Panc1 (cell line): ENCODE data around the gene CYP2F1. TPM values are rescaled to one million over a fixed set of nuclear protein-coding genes. Genes with fewer than 3 reads are reported as not detected.

Source experiments
- ATAC-seq: fragments of 200-7000 bp; cut with Tn5 transposase; 2 replicates; pipeline ENCODE4 v1.9.1; 2020; ENCODE audit warnings: mild to moderate bottlenecking, moderate library complexity
- BruUV-seq: library from RNA; stranded (reverse); fragments of 400-500 nt; replicated peaks from 2 replicates; lab custom pipeline; 2021; lab: Mats Ljungman, UMichigan
- CTCF ChIA-PET: fragments of 300-600 bp; sonication (Branson Sonifier 250); formaldehyde crosslinking; loops from one replicate; lab custom pipeline; 2022; ENCODE audit warnings: antibody characterized with exemption; lab: Charles Lee
- POLR2A ChIA-PET: fragments of 300-600 bp; sonication (Branson Sonifier 250); formaldehyde crosslinking; loops from one replicate; lab custom pipeline; 2022; ENCODE audit warnings: antibody characterized with exemption; lab: Charles Lee
- DNase-seq: peaks from one replicate; pipeline ENCODE4 v3.0.0-alpha.2; 2010; ENCODE audit warnings: low read depth, low spot score
- H3K27ac ChIP-seq: 2 replicates; pipeline ENCODE4 v1.5.1; 2011; ENCODE audit warnings: mild to moderate bottlenecking, low read length, inconsistent platforms
- H3K27me3 ChIP-seq: fragments of 200-500 bp; sonication (Bioruptor generic); 2 replicates; pipeline ENCODE4 v1.6.0; 2014; ENCODE audit warnings: low read length, inconsistent platforms; ENCODE audit not compliant: control insufficient read depth, insufficient read depth
- H3K36me3 ChIP-seq: fragments of 200-500 bp; sonication (Bioruptor generic); 2 replicates; pipeline ENCODE4 v1.5.1; 2014; ENCODE audit warnings: inconsistent platforms, mild to moderate bottlenecking, low read length, moderate library complexity; ENCODE audit not compliant: control insufficient read depth, insufficient read depth
- H3K4me1 ChIP-seq: 2 replicates; pipeline ENCODE4 v1.5.1; 2011; ENCODE audit warnings: inconsistent platforms, mild to moderate bottlenecking, low read length, moderate library complexity; ENCODE audit not compliant: control insufficient read depth, insufficient read depth
- H3K4me3 ChIP-seq, 2 experiments: 2 replicates each; pipeline ENCODE4 v1.5.1; 2011 to 2012; ENCODE audit warnings: low read depth in 2 of 2, low read length in 2 of 2, mild to moderate bottlenecking in 2 of 2, inconsistent platforms in 1 of 2, moderate library complexity in 1 of 2
- H3K9me3 ChIP-seq: fragments of 200-500 bp; sonication (Bioruptor generic); 2 replicates; pipeline ENCODE4 v1.5.1; 2014; ENCODE audit warnings: low read depth, mild to moderate bottlenecking, inconsistent platforms, low read length, moderate library complexity; ENCODE audit not compliant: control insufficient read depth, insufficient read depth
- POLR2AphosphoS5 ChIP-seq: IDR thresholded peaks from 2 replicates; pipeline ENCODE4 v1.6.1; 2012; ENCODE audit warnings: mild to moderate bottlenecking, low read depth, low read length, moderate library complexity
- SIN3A ChIP-seq: IDR thresholded peaks from 2 replicates; pipeline ENCODE4 v1.6.1; 2012; ENCODE audit warnings: low read depth, mild to moderate bottlenecking, low read length, moderate library complexity, borderline replicate concordance; ENCODE audit not compliant: insufficient read depth
- TCF7L2 ChIP-seq: IDR thresholded peaks from 2 replicates; pipeline ENCODE4 v1.6.1; 2011; ENCODE audit warnings: mild to moderate bottlenecking, low read depth, low read length, inconsistent platforms
- in situ Hi-C: cut with HindIII; loops from 2 replicates; pipeline ENCODE4 v1.10.0; 2016; ENCODE audit warnings: low sequenced_read_pairs, low pct_unique_long_range_greater_than_20kb
- intact Hi-C: fragments of 100-400 bp; cut with micrococcal nuclease; formaldehyde crosslinking; loops from one replicate; pipeline ENCODE4 v1.10.0; 2022; ENCODE audit not compliant: unreplicated experiment
- total RNA-seq: library from RNA; stranded (reverse); gene quantifications from one replicate; pipeline ENCODE4 v1.2.1, GENCODE V29; 2021; ENCODE audit not compliant: unreplicated experiment
- TF ChIP-seq, protein P1 (sequence below): fragments of 450-650 bp; IDR thresholded peaks from 2 replicates; pipeline ENCODE4 v1.5.1; 2017; ENCODE audit warnings: mild to moderate bottlenecking
- TF ChIP-seq, protein P2 (sequence below), 2 experiments: IDR thresholded peaks; 2 replicates each; pipeline ENCODE4 v1.6.1; 2011 to 2012; ENCODE audit warnings: low read depth in 2 of 2, control low read depth in 1 of 2, low read length in 1 of 2, mild to moderate bottlenecking in 1 of 2, moderate library complexity in 1 of 2; ENCODE audit not compliant: insufficient read depth in 1 of 2

The CYP2F1 gene
- total RNA-seq, 1 experiment from 2014 or later, result not detected

DNA sequence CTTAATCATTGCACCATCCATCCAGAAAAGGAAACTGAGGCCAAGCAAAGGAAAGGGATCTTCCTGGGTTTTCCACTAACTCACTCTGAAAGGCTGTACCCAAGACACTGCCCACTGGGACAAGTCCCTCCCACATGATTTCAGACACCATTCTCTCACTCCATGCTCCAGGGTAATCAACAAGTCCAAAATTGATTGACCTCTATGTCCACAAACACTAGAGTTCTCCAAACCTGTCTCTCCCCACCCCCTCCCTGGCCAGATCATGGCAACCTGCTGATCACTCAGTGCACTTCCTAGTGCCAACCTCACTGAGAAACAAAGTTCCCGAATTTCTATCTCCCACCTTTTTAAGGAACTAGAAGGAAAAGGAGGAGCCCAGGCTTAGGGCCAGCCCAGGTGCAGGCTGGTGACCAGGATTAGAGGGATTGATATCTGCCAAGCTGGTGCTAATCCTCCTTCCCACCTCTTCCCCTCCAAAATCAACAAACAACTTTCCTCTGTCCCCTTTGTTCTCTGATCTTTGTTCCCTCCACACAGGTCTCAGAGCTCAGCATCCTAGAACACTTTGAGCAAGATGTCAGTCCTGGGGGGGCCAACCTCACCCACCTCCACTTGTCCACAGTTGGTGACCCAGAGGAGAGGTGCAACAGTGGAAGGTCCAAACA is 28.4 kb upstream of the CYP2F1 start:
- POLR2A ChIA-PET, result no interaction called here
- TF ChIP-seq, protein P1, sequence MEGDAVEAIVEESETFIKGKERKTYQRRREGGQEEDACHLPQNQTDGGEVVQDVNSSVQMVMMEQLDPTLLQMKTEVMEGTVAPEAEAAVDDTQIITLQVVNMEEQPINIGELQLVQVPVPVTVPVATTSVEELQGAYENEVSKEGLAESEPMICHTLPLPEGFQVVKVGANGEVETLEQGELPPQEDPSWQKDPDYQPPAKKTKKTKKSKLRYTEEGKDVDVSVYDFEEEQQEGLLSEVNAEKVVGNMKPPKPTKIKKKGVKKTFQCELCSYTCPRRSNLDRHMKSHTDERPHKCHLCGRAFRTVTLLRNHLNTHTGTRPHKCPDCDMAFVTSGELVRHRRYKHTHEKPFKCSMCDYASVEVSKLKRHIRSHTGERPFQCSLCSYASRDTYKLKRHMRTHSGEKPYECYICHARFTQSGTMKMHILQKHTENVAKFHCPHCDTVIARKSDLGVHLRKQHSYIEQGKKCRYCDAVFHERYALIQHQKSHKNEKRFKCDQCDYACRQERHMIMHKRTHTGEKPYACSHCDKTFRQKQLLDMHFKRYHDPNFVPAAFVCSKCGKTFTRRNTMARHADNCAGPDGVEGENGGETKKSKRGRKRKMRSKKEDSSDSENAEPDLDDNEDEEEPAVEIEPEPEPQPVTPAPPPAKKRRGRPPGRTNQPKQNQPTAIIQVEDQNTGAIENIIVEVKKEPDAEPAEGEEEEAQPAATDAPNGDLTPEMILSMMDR, result no peak
- TF ChIP-seq SIN3A (no peak), TCF7L2 (no peak), POLR2AphosphoS5 (no peak)
- TF ChIP-seq, protein P2, sequence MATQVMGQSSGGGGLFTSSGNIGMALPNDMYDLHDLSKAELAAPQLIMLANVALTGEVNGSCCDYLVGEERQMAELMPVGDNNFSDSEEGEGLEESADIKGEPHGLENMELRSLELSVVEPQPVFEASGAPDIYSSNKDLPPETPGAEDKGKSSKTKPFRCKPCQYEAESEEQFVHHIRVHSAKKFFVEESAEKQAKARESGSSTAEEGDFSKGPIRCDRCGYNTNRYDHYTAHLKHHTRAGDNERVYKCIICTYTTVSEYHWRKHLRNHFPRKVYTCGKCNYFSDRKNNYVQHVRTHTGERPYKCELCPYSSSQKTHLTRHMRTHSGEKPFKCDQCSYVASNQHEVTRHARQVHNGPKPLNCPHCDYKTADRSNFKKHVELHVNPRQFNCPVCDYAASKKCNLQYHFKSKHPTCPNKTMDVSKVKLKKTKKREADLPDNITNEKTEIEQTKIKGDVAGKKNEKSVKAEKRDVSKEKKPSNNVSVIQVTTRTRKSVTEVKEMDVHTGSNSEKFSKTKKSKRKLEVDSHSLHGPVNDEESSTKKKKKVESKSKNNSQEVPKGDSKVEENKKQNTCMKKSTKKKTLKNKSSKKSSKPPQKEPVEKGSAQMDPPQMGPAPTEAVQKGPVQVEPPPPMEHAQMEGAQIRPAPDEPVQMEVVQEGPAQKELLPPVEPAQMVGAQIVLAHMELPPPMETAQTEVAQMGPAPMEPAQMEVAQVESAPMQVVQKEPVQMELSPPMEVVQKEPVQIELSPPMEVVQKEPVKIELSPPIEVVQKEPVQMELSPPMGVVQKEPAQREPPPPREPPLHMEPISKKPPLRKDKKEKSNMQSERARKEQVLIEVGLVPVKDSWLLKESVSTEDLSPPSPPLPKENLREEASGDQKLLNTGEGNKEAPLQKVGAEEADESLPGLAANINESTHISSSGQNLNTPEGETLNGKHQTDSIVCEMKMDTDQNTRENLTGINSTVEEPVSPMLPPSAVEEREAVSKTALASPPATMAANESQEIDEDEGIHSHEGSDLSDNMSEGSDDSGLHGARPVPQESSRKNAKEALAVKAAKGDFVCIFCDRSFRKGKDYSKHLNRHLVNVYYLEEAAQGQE (IDR thresholded peaks at IDR 0.05; ENCODE audit: insufficient read depth in 1 of 2, low read depth in 2 of 2, low read length in 1 of 2), result no peak
- intact Hi-C loops (no loop called here), in situ Hi-C loops (no loop called here)
- CTCF ChIA-PET, result no interaction called here
- H3K9me3 ChIP-seq, result no peaks in the 10 kb centered on the region
- H3K4me3 ChIP-seq, result no peak overlapping the region
- no peak overlapping the region for H3K27ac ChIP-seq
- H3K27me3 ChIP-seq, result no peaks in the 10 kb centered on the region
- ATAC-seq (no peak), DNase-seq (no peak)
- no peaks in the 10 kb centered on the region for H3K4me1 ChIP-seq
- no TSS peak for BruUV-seq
- no peaks in the 10 kb centered on the region for H3K36me3 ChIP-seq

DNA sequence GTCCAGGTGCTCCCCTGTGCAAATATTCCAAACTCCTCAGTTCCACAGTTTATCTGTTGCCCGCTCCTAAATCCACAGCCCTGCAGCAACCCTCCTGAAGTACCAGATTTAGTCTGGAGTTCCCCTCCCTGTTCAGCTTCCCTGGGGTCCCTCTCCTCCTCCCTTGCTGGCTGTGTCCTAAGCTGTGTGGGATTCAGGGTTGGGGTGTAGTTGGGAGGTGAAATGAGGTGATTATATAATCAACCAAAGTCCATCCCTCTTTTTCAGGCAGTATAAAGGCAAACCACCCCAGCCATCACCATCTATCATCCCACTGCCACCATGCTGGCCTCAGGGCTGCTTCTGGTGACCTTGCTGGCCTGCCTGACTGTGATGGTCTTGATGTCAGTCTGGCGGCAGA is 26.1 kb upstream of the CYP2F1 start, which contains the start of gene CYP2A13:
TSS of gene CYP2A13 (plus strand) at position 301 of the 400 bp plus-strand sequence. CDS start at position 322, 21 bp downstream.
- BruUV-seq, result no TSS peak
- POLR2A ChIA-PET, result no interaction called here
- intact Hi-C loops (no loop called here), in situ Hi-C loops (no loop called here)
- Histone ChIP-seq H3K9me3 (no peaks in the 10 kb centered on the region), H3K4me1 (no peaks in the 10 kb centered on the region), H3K4me3 (no peak within 1 kb of the TSS), H3K27me3 (no peaks in the 10 kb centered on the region), H3K27ac (no peak within 1 kb of the TSS), H3K36me3 (no peaks in the 10 kb centered on the region)
- CTCF ChIA-PET, result no interaction called here
- TF ChIP-seq POLR2AphosphoS5 (no peak), SIN3A (no peak), TCF7L2 (no peak)
- TF ChIP-seq, protein P2 (IDR thresholded peaks at IDR 0.05; ENCODE audit: insufficient read depth in 1 of 2, low read depth in 2 of 2, low read length in 1 of 2), result no peak
- TF ChIP-seq, protein P1, result no peak
- ATAC-seq, result no peak
- no peak for DNase-seq
